Endothelial cell of hepatic sinusoid (primary cell): ENCODE results near the gene TLR1.
"Not testable (repeated sequence)": the region's sequence is repeated elsewhere in the genome, so short reads cannot be mapped to it uniquely, and the experiment has no call there.

Experiments used
- in situ Hi-C: cut with HindIII; loops from 2 replicates; pipeline ENCODE4 v1.10.0; 2017; ENCODE audit warnings: low sequenced_read_pairs

The TLR1 gene

GRCh38 chr4:38806251-38806650 is 1.7 kb upstream of the TLR1 start:
- in situ Hi-C loops: not testable (repeated sequence)

GRCh38 chr4:38805530-38806145 is 1.0 kb upstream of the TLR1 start:
- in situ Hi-C loops: no loop called here

GRCh38 chr4:38803833-38804653 is 548 bp downstream of the TLR1 start:
- in situ Hi-C loops: no loop called here

- in situ Hi-C loops: no loop called here
These were observed 1.8 kb downstream of the TLR1 start for GRCh38 chr4:38802561-38803355.

GRCh38 chr4:38800961-38801450 is 3.6 kb downstream of the TLR1 start:
- in situ Hi-C loops: no loop called here

- in situ Hi-C loops: no loop called here
These were observed 4.2 kb downstream of the TLR1 start for GRCh38 chr4:38800366-38800765.

GRCh38 chr4:38795087-38795486 is 9.5 kb downstream of the TLR1 start:
- in situ Hi-C loops: no loop called here

GRCh38 chr4:38794051-38794450 is 10.5 kb downstream of the TLR1 start:
- in situ Hi-C loops: no loop called here

- in situ Hi-C loops: no loop called here
These were observed 13.6 kb downstream of the TLR1 start for GRCh38 chr4:38791010-38791409.

GRCh38 chr4:38788317-38788716 is 16.3 kb downstream of the TLR1 start:
- in situ Hi-C loops: no loop called here

- in situ Hi-C loops: no loop called here
These were observed 16.9 kb downstream of the TLR1 start for GRCh38 chr4:38787693-38788092.

GRCh38 chr4:38785901-38786402 is 18.6 kb downstream of the TLR1 start:
- in situ Hi-C loops: no loop called here

- in situ Hi-C loops: no loop called here
These were observed 19.4 kb downstream of the TLR1 start for GRCh38 chr4:38785041-38785790.

- in situ Hi-C loops: loop anchor here (5.0 kb wide), 1 partner anchor 83 kb away; the partner anchor contains the start of gene FAM114A1
These were observed 20.4 kb downstream of the TLR1 start for GRCh38 chr4:38784141-38784540.

GRCh38 chr4:38783109-38783460 is 21.5 kb downstream of the TLR1 start:
- in situ Hi-C loops: loop anchor here (5.0 kb wide), 1 partner anchor 84 kb away; the partner anchor contains the start of gene FAM114A1

GRCh38 chr4:38782452-38783108 is 22.0 kb downstream of the TLR1 start, which contains the start of gene TLR10:
Gene TLR10 (minus strand): TSS chr4:38782990. CDS start chr4:38775590, 7,400 bp downstream.
- in situ Hi-C loops: loop anchor here (5.0 kb wide), 1 partner anchor 85 kb away; the partner anchor contains the start of gene FAM114A1

- in situ Hi-C loops: loop anchor here (5.0 kb wide), 1 partner anchor 85 kb away; the partner anchor contains the start of gene FAM114A1
These were observed 22.7 kb downstream of the TLR1 start for GRCh38 chr4:38781854-38782261.

- in situ Hi-C loops: loop anchor here (5.0 kb wide), 1 partner anchor 86 kb away; the partner anchor contains the start of gene FAM114A1
These were observed 23.6 kb downstream of the TLR1 start for GRCh38 chr4:38780833-38781484.

GRCh38 chr4:38779790-38780189 is 24.8 kb downstream of the TLR1 start:
- in situ Hi-C loops: loop anchor here (5.0 kb wide), 1 partner anchor 88 kb away; the partner anchor contains the start of gene FAM114A1
